B cell (primary cell): ENCODE results near the gene FRMD4A.

Source experiments
- EZH2 ChIP-seq: IDR thresholded peaks from 2 replicates; pipeline ENCODE4 v1.6.1; 2012; ENCODE audit warnings: borderline replicate concordance, low read depth, mild to moderate bottlenecking, moderate library complexity, low read length; ENCODE audit not compliant: insufficient read depth, poor library complexity, severe bottlenecking
- TF ChIP-seq, protein P1 (sequence below): fragments of 200-600 bp; IDR thresholded peaks from one replicate; pipeline ENCODE4 v1.8.0; 2022; ENCODE audit warnings: antibody characterized with exemption, mild to moderate bottlenecking

GRCh38 chr10:14024329-14025202, 306.2 kb downstream of the FRMD4A start:
- TF ChIP-seq, protein P1, sequence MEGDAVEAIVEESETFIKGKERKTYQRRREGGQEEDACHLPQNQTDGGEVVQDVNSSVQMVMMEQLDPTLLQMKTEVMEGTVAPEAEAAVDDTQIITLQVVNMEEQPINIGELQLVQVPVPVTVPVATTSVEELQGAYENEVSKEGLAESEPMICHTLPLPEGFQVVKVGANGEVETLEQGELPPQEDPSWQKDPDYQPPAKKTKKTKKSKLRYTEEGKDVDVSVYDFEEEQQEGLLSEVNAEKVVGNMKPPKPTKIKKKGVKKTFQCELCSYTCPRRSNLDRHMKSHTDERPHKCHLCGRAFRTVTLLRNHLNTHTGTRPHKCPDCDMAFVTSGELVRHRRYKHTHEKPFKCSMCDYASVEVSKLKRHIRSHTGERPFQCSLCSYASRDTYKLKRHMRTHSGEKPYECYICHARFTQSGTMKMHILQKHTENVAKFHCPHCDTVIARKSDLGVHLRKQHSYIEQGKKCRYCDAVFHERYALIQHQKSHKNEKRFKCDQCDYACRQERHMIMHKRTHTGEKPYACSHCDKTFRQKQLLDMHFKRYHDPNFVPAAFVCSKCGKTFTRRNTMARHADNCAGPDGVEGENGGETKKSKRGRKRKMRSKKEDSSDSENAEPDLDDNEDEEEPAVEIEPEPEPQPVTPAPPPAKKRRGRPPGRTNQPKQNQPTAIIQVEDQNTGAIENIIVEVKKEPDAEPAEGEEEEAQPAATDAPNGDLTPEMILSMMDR = no peak
- TF ChIP-seq EZH2 = no peak
